Activated CD4-positive, alpha-beta T cell treated with anti-CD3 and anti-CD28 coated beads, Interleukin-2, amount 10 ng/mL, durations not matched to agents 7 days and 5 days (primary cell): ENCODE measurements around the gene COL23A1. TPM values are rescaled to one million over a fixed set of nuclear protein-coding genes. Genes with fewer than 3 reads are reported as not detected.

Experiments
- CTCF ChIA-PET: fragments of 350-600 bp; sonication (Branson Sonifier 250); formaldehyde crosslinking; loops from one replicate; lab custom pipeline; 2021; ENCODE audit warnings: antibody characterized with exemption; lab: Charles Lee
- POLR2A ChIA-PET: fragments of 350-600 bp; sonication (Branson Sonifier 250); formaldehyde crosslinking; loops from one replicate; lab custom pipeline; 2021; ENCODE audit warnings: antibody characterized with exemption; lab: Charles Lee
- DNase-seq: peaks from one replicate; pipeline ENCODE4 v3.0.0-alpha.2; 2020
- H3K27ac Mint-ChIP-seq: one replicate; pipeline ENCODE4 v1.8.0; 2021; ENCODE audit warnings: mild to moderate bottlenecking, moderate library complexity, mixed read lengths
- H3K27me3 Mint-ChIP-seq: one replicate; pipeline ENCODE4 v1.8.0; 2021; ENCODE audit warnings: mixed read lengths
- H3K36me3 Mint-ChIP-seq: one replicate; pipeline ENCODE4 v1.8.0; 2021; ENCODE audit warnings: low read depth, mixed read lengths
- H3K4me1 Mint-ChIP-seq: one replicate; pipeline ENCODE4 v1.8.0; 2021; ENCODE audit warnings: mixed read lengths
- H3K4me3 Mint-ChIP-seq: one replicate; pipeline ENCODE4 v1.8.0; 2021; ENCODE audit warnings: mild to moderate bottlenecking, moderate library complexity, mixed read lengths
- H3K9me3 Mint-ChIP-seq: one replicate; pipeline ENCODE4 v1.8.0; 2021; ENCODE audit warnings: mixed read lengths
- total RNA-seq, 2 experiments: library from RNA; stranded (reverse); gene quantifications; one replicate each; pipeline ENCODE4 v1.2.3, GENCODE V29; 2021

COL23A1 gene
- total RNA-seq, 2 experiments from 2014 or later = 0.27 TPM; not detected in 1

GRCh38 chr5:178422400-178422775 is 167.8 kb downstream of the COL23A1 start:
- ChIA-PET POLR2A (interaction anchor here (0.7 kb wide), 1 partner anchor 15 kb away, joined by 3 read pairs; no protein-coding TSS in a partner anchor), CTCF (interaction anchor here (1.3 kb wide), 1 partner anchor 9 kb away, joined by 3 read pairs; no protein-coding TSS in a partner anchor)
- DNase-seq = no peak

GRCh38 chr5:178421699-178422399 is 168.3 kb downstream of the COL23A1 start:
- no peak for DNase-seq
- no peaks in the 10 kb centered on the region for H3K9me3 Mint-ChIP-seq
- H3K27me3 Mint-ChIP-seq = peaks cover 3% of the 10 kb centered on the region
- POLR2A ChIA-PET = interaction anchor here (0.6 kb wide), 1 partner anchor 1056 kb away, joined by 6 read pairs; no protein-coding TSS in a partner anchor
- no peaks in the 10 kb centered on the region for H3K36me3 Mint-ChIP-seq
- H3K27ac Mint-ChIP-seq = no peak overlapping the region
- CTCF ChIA-PET = interaction anchor here (0.6 kb wide), 1 partner anchor 342 kb away, joined by 3 read pairs; no protein-coding TSS in a partner anchor
- no peaks in the 10 kb centered on the region for H3K4me1 Mint-ChIP-seq
- H3K4me3 Mint-ChIP-seq = no peak overlapping the region

More at GRCh38 chr5:178422400-178422775, 167.8 kb downstream of the COL23A1 start:
- Mint-ChIP-seq H3K9me3 (no peaks in the 10 kb centered on the region), H3K27ac (no peak overlapping the region), H3K4me3 (no peak overlapping the region), H3K27me3 (peaks cover 2% of the 10 kb centered on the region), H3K36me3 (no peaks in the 10 kb centered on the region), H3K4me1 (no peaks in the 10 kb centered on the region)

GRCh38 chr5:178421128-178421527 is 169.1 kb downstream of the COL23A1 start:
- Mint-ChIP-seq H3K27ac (no peak overlapping the region), H3K4me1 (no peaks in the 10 kb centered on the region), H3K27me3 (peaks cover 3% of the 10 kb centered on the region), H3K36me3 (no peaks in the 10 kb centered on the region), H3K9me3 (no peaks in the 10 kb centered on the region), H3K4me3 (no peak overlapping the region)
- CTCF ChIA-PET = interaction anchor here (0.6 kb wide), 1 partner anchor 343 kb away, joined by 3 read pairs; no protein-coding TSS in a partner anchor
- no peak for DNase-seq
- POLR2A ChIA-PET = no interaction called here

- H3K4me1 Mint-ChIP-seq = no peaks in the 10 kb centered on the region
- CTCF ChIA-PET = no interaction called here
- H3K27ac Mint-ChIP-seq = no peak overlapping the region
- no peak for DNase-seq
- no peaks in the 10 kb centered on the region for H3K9me3 Mint-ChIP-seq
- POLR2A ChIA-PET = no interaction called here
- peaks cover 3% of the 10 kb centered on the region for H3K27me3 Mint-ChIP-seq
- H3K36me3 Mint-ChIP-seq = no peaks in the 10 kb centered on the region
- no peak overlapping the region for H3K4me3 Mint-ChIP-seq
Observed at GRCh38 chr5:178420354-178420781, 169.8 kb downstream of the COL23A1 start.

- H3K9me3 Mint-ChIP-seq = no peaks in the 10 kb centered on the region
- no peaks in the 10 kb centered on the region for H3K4me1 Mint-ChIP-seq
- H3K27ac Mint-ChIP-seq = no peak overlapping the region
- ChIA-PET CTCF (no interaction called here), POLR2A (no interaction called here)
- peaks cover 3% of the 10 kb centered on the region for H3K27me3 Mint-ChIP-seq
- no peak for DNase-seq
- H3K36me3 Mint-ChIP-seq = no peaks in the 10 kb centered on the region
- no peak overlapping the region for H3K4me3 Mint-ChIP-seq
Observed at GRCh38 chr5:178419651-178420050, 170.5 kb downstream of the COL23A1 start.

- Mint-ChIP-seq H3K36me3 (no peaks in the 10 kb centered on the region), H3K4me3 (no peak overlapping the region), H3K9me3 (no peaks in the 10 kb centered on the region), H3K4me1 (no peaks in the 10 kb centered on the region), H3K27ac (no peak overlapping the region), H3K27me3 (peaks cover 3% of the 10 kb centered on the region)
- POLR2A ChIA-PET = no interaction called here
- CTCF ChIA-PET = no interaction called here
- DNase-seq = no peak
Observed at GRCh38 chr5:178419196-178419595, 171.0 kb downstream of the COL23A1 start.

- DNase-seq = no peak
- Mint-ChIP-seq H3K4me3 (no peak overlapping the region), H3K36me3 (no peaks in the 10 kb centered on the region), H3K9me3 (no peaks in the 10 kb centered on the region), H3K4me1 (no peaks in the 10 kb centered on the region), H3K27me3 (peaks cover 4% of the 10 kb centered on the region), H3K27ac (no peak overlapping the region)
- ChIA-PET CTCF (no interaction called here), POLR2A (no interaction called here)
Observed at GRCh38 chr5:178418471-178419010, 171.7 kb downstream of the COL23A1 start.

GRCh38 chr5:178418031-178418430 is 172.2 kb downstream of the COL23A1 start:
- CTCF ChIA-PET = no interaction called here
- H3K27me3 Mint-ChIP-seq = peaks cover 7% of the 10 kb centered on the region
- H3K4me3 Mint-ChIP-seq = no peak overlapping the region
- POLR2A ChIA-PET = no interaction called here
- no peaks in the 10 kb centered on the region for H3K36me3 Mint-ChIP-seq
- H3K9me3 Mint-ChIP-seq = no peaks in the 10 kb centered on the region
- H3K4me1 Mint-ChIP-seq = no peaks in the 10 kb centered on the region
- no peak for DNase-seq
- H3K27ac Mint-ChIP-seq = no peak overlapping the region

- DNase-seq = no peak
- Mint-ChIP-seq H3K4me1 (no peaks in the 10 kb centered on the region), H3K27me3 (peaks cover 7% of the 10 kb centered on the region), H3K4me3 (no peak overlapping the region), H3K9me3 (no peaks in the 10 kb centered on the region), H3K27ac (no peak overlapping the region), H3K36me3 (no peaks in the 10 kb centered on the region)
- CTCF ChIA-PET = no interaction called here
- POLR2A ChIA-PET = no interaction called here
Observed at GRCh38 chr5:178417391-178417811, 172.8 kb downstream of the COL23A1 start.

- H3K4me1 Mint-ChIP-seq = no peaks in the 10 kb centered on the region
- no peak for DNase-seq
- ChIA-PET POLR2A (no interaction called here), CTCF (no interaction called here)
- no peak overlapping the region for H3K27ac Mint-ChIP-seq
- no peaks in the 10 kb centered on the region for H3K36me3 Mint-ChIP-seq
- H3K4me3 Mint-ChIP-seq = no peak overlapping the region
- no peaks in the 10 kb centered on the region for H3K9me3 Mint-ChIP-seq
- H3K27me3 Mint-ChIP-seq = peaks cover 7% of the 10 kb centered on the region
Observed at GRCh38 chr5:178416919-178417318, 173.3 kb downstream of the COL23A1 start.

- Mint-ChIP-seq H3K36me3 (no peaks in the 10 kb centered on the region), H3K27me3 (peaks cover 9% of the 10 kb centered on the region), H3K4me1 (no peaks in the 10 kb centered on the region), H3K4me3 (no peak overlapping the region), H3K9me3 (no peaks in the 10 kb centered on the region), H3K27ac (no peak overlapping the region)
- no peak for DNase-seq
- ChIA-PET CTCF (no interaction called here), POLR2A (no interaction called here)
Observed at GRCh38 chr5:178416206-178416882, 173.8 kb downstream of the COL23A1 start.

GRCh38 chr5:178415353-178415752 is 174.8 kb downstream of the COL23A1 start:
- Mint-ChIP-seq H3K27me3 (peaks cover 11% of the 10 kb centered on the region), H3K9me3 (no peaks in the 10 kb centered on the region), H3K27ac (no peak overlapping the region), H3K36me3 (no peaks in the 10 kb centered on the region), H3K4me1 (no peaks in the 10 kb centered on the region), H3K4me3 (no peak overlapping the region)
- POLR2A ChIA-PET = no interaction called here
- CTCF ChIA-PET = no interaction called here
- DNase-seq = no peak

- POLR2A ChIA-PET = no interaction called here
- Mint-ChIP-seq H3K4me1 (no peaks in the 10 kb centered on the region), H3K36me3 (no peaks in the 10 kb centered on the region), H3K4me3 (no peak overlapping the region), H3K27ac (no peak overlapping the region), H3K27me3 (peaks cover 13% of the 10 kb centered on the region), H3K9me3 (no peaks in the 10 kb centered on the region)
- CTCF ChIA-PET = interaction anchor here (1.0 kb wide), 1 partner anchor 9 kb away, joined by 3 read pairs; no protein-coding TSS in a partner anchor
- no peak for DNase-seq
Observed at GRCh38 chr5:178413988-178414387, 176.2 kb downstream of the COL23A1 start.
